Measurements from ENCODE around the gene FHOD3.

GRCh38 chr18:36624451-36625167, 327.1 kb downstream of the FHOD3 start:
- TF ChIP-seq MAZ (IDR thresholded peaks at IDR 0.05; ENCODE audit: borderline replicate concordance, low read depth, low read length) (no peak), USF2 (IDR thresholded peaks at IDR 0.05; ENCODE audit: low read depth, low read length) (no peak), CTCF (conservative IDR thresholded peaks at IDR 0.05; ENCODE audit: low read depth, low read length) (no peak), RFX5 (IDR thresholded peaks at IDR 0.05; ENCODE audit: low read depth, low read length) (no peak), NFE2L2 (IDR thresholded peaks at IDR 0.05; ENCODE audit: low read depth, low read length) (no peak), POLR2A (IDR thresholded peaks at IDR 0.05; ENCODE audit: low read depth, low read length) (no peak), BHLHE40 (IDR thresholded peaks at IDR 0.05; ENCODE audit: low read depth, low read length) (no peak), FOS (IDR thresholded peaks at IDR 0.05; ENCODE audit: low read depth, low read length) (no peak)

Measured in IMR-90 (cell line).